K562 (cell line): ENCODE results near the gene DPP4.

Experiments used
- CREB5 ChIP-seq: fragments of 250-450 bp; sonication (Bioruptor Pico); IDR thresholded peaks from 2 replicates; pipeline ENCODE4 v1.5.0; 2020; ENCODE audit warnings: mild to moderate bottlenecking
- CTCF ChIP-seq, 3 experiments: IDR thresholded peaks in 2 of 3; conservative IDR thresholded peaks in 1 of 3; 2 replicates each; pipeline ENCODE4 v1.5.1; 2011 to 2012; ENCODE audit warnings: low read length in 3 of 3, mild to moderate bottlenecking in 3 of 3, control low read depth in 2 of 3, improper control_type of control experiment in 1 of 3, inconsistent platforms in 1 of 3, low read depth in 1 of 3, mixed read lengths in 1 of 3, moderate library complexity in 1 of 3; ENCODE audit not compliant: insufficient read depth in 2 of 3
- EZH2 ChIP-seq: IDR thresholded peaks from 2 replicates; pipeline ENCODE4 v1.6.1; 2012; ENCODE audit warnings: low read depth, mild to moderate bottlenecking, inconsistent platforms, low read length, borderline replicate concordance
- HDAC6 ChIP-seq: IDR thresholded peaks from 2 replicates; pipeline ENCODE4 v1.6.1; 2012; ENCODE audit warnings: low read depth, mild to moderate bottlenecking, control low read depth, inconsistent platforms, low read length, moderate library complexity
- MED1 ChIP-seq: sonication (generic); formaldehyde crosslinking; IDR thresholded peaks from 2 replicates; pipeline ENCODE4 v1.8.1; 2023; ENCODE audit warnings: missing genetic modification reagents, borderline replicate concordance
- MTA1 ChIP-seq: fragments of 450-650 bp; IDR thresholded peaks from 2 replicates; pipeline ENCODE4 v1.6.1; 2017; ENCODE audit warnings: borderline replicate concordance
- POLR2A ChIP-seq: fragments of 450-650 bp; conservative IDR thresholded peaks from 2 replicates; pipeline ENCODE4 v1.6.1; 2016
- RAD21 ChIP-seq, 2 experiments: fragments of 250-450 bp in 1 of 2; fragments of 450-650 bp in 1 of 2; sonication (Bioruptor Pico) in 1 of 2; formaldehyde crosslinking in 1 of 2; IDR thresholded peaks in 1 of 2; conservative IDR thresholded peaks in 1 of 2; 2 replicates each; pipeline versions ENCODE4 v1.4.0 to v1.8.0; 2020 to 2022; ENCODE audit warnings: mild to moderate bottlenecking in 2 of 2, moderate library complexity in 1 of 2
- U2AF1 ChIP-seq: fragments of 200-400 bp; formaldehyde crosslinking; optimal IDR thresholded peaks from 2 replicates; pipeline ENCODE3; 2017; ENCODE audit warnings: mild to moderate bottlenecking, low read depth, low read length, moderate library complexity
- ZBTB2 ChIP-seq: fragments of 450-650 bp; IDR thresholded peaks from 2 replicates; pipeline ENCODE4 v1.6.1; 2016; ENCODE audit warnings: antibody characterized with exemption
- ZNF239 ChIP-seq: fragments of 250-450 bp; sonication (Bioruptor Pico); IDR thresholded peaks from 2 replicates; pipeline ENCODE4 v1.4.0; 2020; ENCODE audit warnings: mild to moderate bottlenecking
- ZZZ3 ChIP-seq: fragments of 450-650 bp; IDR thresholded peaks from 2 replicates; pipeline ENCODE4 v1.6.1; 2016; ENCODE audit warnings: antibody characterized with exemption, mild to moderate bottlenecking, moderate library complexity

GRCh38 chr2:161990741-161991140 is 83.3 kb downstream of the DPP4 start:
- no peak for TF ChIP-seq CTCF (IDR thresholded peaks at IDR 0.05 in 2 of 3, conservative IDR thresholded peaks at IDR 0.05 in 1 of 3; ENCODE audit: insufficient read depth in 2 of 3, low read depth in 1 of 3, low read length in 3 of 3)
- no peak for TF ChIP-seq ZNF239 (CRISPR knock-in tag)
- no peak for TF ChIP-seq POLR2A
- no peak for TF ChIP-seq EZH2
- no peak for TF ChIP-seq RAD21 (CRISPR knock-in tag; conservative IDR thresholded peaks at IDR 0.05 in 1 of 2, IDR thresholded peaks at IDR 0.05 in 1 of 2)
- no peak for TF ChIP-seq U2AF1
- TF ChIP-seq CREB5 (CRISPR knock-in tag) = no peak
- no peak for TF ChIP-seq ZBTB2
- no peak for TF ChIP-seq ZZZ3
- TF ChIP-seq MTA1 = no peak
- TF ChIP-seq MED1 (CRISPR knock-in tag) = no peak
- TF ChIP-seq HDAC6 = no peak
